HCT116 (cell line): ENCODE results near the gene TMEM240. TPM values are rescaled to one million over a fixed set of nuclear protein-coding genes. Genes with fewer than 3 reads are reported as not detected.

ENCODE experiments used
- ATAC-seq: fragments of 200-7000 bp; cut with Tn5 transposase; 2 replicates; pipeline ENCODE4 v1.9.1; 2020; ENCODE audit warnings: mild to moderate bottlenecking, moderate library complexity
- BruUV-seq: library from RNA; stranded (reverse); fragments of 400-500 nt; replicated peaks from 2 replicates; lab custom pipeline; 2021; lab: Mats Ljungman, UMichigan
- CTCF ChIA-PET: fragments of 300-600 bp; sonication (Branson Sonifier 250); formaldehyde crosslinking; loops from one replicate; lab custom pipeline; 2021; ENCODE audit warnings: antibody characterized with exemption; lab: Charles Lee
- POLR2A ChIA-PET: fragments of 300-600, 350-600 bp; sonication (Branson Sonifier 250); formaldehyde crosslinking; loops from one replicate; lab custom pipeline; 2021; ENCODE audit warnings: antibody characterized with exemption; lab: Charles Lee
- RAD21 ChIA-PET, 2 experiments: fragments of 300-600 bp; sonication (Branson Sonifier 250); formaldehyde crosslinking; loops; one replicate each; lab custom pipeline; 2023; ENCODE audit warnings: low total read pairs in 2 of 2; ENCODE audit not compliant: uncharacterized antibody in 2 of 2, unreplicated experiment in 2 of 2, low non-redundant PET in 1 of 2; lab: Charles Lee
- DNase-seq: peaks from one replicate; pipeline ENCODE4 v3.0.0-alpha.2; 2010; ENCODE audit warnings: low read depth, low spot score
- H2AFZ ChIP-seq: fragments of 200-600 bp; shearing (Covaris generic), sonication (generic); 2 replicates; pipeline ENCODE4 v1.6.1; 2017; ENCODE audit warnings: low read depth, mixed run types, mixed read lengths, antibody characterized with exemption, low read length; ENCODE audit not compliant: poor library complexity, severe bottlenecking
- H3K27ac ChIP-seq: 2 replicates; pipeline ENCODE4 v1.5.1; 2012; ENCODE audit warnings: low read depth, low read length
- H3K27me3 ChIP-seq: fragments of 200-600 bp; sonication (generic); 2 replicates; pipeline ENCODE4 v1.6.1; 2016; ENCODE audit warnings: mixed run types, low read length, mixed read lengths; ENCODE audit not compliant: insufficient read depth
- H3K36me3 ChIP-seq, 2 experiments: fragments of 200-500 bp in 1 of 2; fragments of 200-600 bp in 1 of 2; sonication (Bioruptor generic) in 1 of 2; sonication (generic) in 1 of 2; 2 replicates each; pipeline versions ENCODE4 v1.5.1 to v1.6.1; 2014 to 2016; ENCODE audit warnings: low read length in 2 of 2, inconsistent platforms in 1 of 2, mixed read lengths in 1 of 2, mixed run types in 1 of 2; ENCODE audit not compliant: insufficient read depth in 2 of 2, control insufficient read depth in 1 of 2
- H3K4me1 ChIP-seq, 2 experiments: fragments of 200-600 bp in 1 of 2; sonication (generic) in 1 of 2; 2 replicates each; pipeline versions ENCODE4 v1.5.1 to v1.6.1; 2012 to 2017; ENCODE audit warnings: low read length in 2 of 2, inconsistent platforms in 1 of 2, mild to moderate bottlenecking in 1 of 2, mixed read lengths in 1 of 2, mixed run types in 1 of 2, moderate library complexity in 1 of 2; ENCODE audit not compliant: insufficient read depth in 2 of 2, control insufficient read depth in 1 of 2
- H3K4me2 ChIP-seq: fragments of 200-600 bp; sonication (generic); 2 replicates; pipeline ENCODE4 v1.6.1; 2017; ENCODE audit warnings: mixed run types, low read length, mixed read lengths
- H3K4me3 ChIP-seq, 2 experiments: fragments of 200-600 bp in 1 of 2; sonication (generic) in 1 of 2; replicated peaks in 1 of 2; 2 replicates each; pipeline ENCODE4 v1.5.1; 2011 to 2016; ENCODE audit warnings: low read length in 2 of 2, control low read depth in 1 of 2, low read depth in 1 of 2, mild to moderate bottlenecking in 1 of 2, mixed read lengths in 1 of 2, mixed run types in 1 of 2
- H3K79me2 ChIP-seq: fragments of 200-600 bp; sonication (generic); 2 replicates; pipeline ENCODE4 v1.6.1; 2017; ENCODE audit warnings: mild to moderate bottlenecking, mixed run types, low read length, moderate library complexity, mixed read lengths; ENCODE audit not compliant: insufficient read depth
- H3K9ac ChIP-seq: fragments of 200-600 bp; sonication (generic); 2 replicates; pipeline ENCODE4 v1.6.1; 2016; ENCODE audit warnings: low read length, mixed read lengths
- H3K9me2 ChIP-seq: fragments of 200-600 bp; sonication (generic), shearing (Covaris generic); 2 replicates; pipeline ENCODE4 v1.6.1; 2017; ENCODE audit warnings: mixed run types, mild to moderate bottlenecking, moderate library complexity; ENCODE audit not compliant: insufficient read depth
- H3K9me3 ChIP-seq, 2 experiments: fragments of 200-500 bp in 1 of 2; fragments of 200-600 bp in 1 of 2; sonication (Bioruptor generic) in 1 of 2; sonication (generic) in 1 of 2; 2 replicates each; pipeline ENCODE4 v1.6.1; 2014 to 2017; ENCODE audit warnings: low read length in 2 of 2, mixed read lengths in 2 of 2, inconsistent platforms in 1 of 2, low read depth in 1 of 2, mild to moderate bottlenecking in 1 of 2, mixed run types in 1 of 2, moderate library complexity in 1 of 2; ENCODE audit not compliant: control insufficient read depth in 1 of 2, insufficient read depth in 1 of 2
- H4K20me1 ChIP-seq: fragments of 200-600 bp; sonication (generic), shearing (Covaris generic); 2 replicates; pipeline ENCODE4 v1.6.1; 2017; ENCODE audit warnings: mixed run types, mild to moderate bottlenecking, moderate library complexity; ENCODE audit not compliant: insufficient read depth
- CEBPB ChIP-seq: IDR thresholded peaks from 2 replicates; pipeline ENCODE4 v1.6.1; 2012; ENCODE audit warnings: low read depth
- EGR1 ChIP-seq: IDR thresholded peaks from 2 replicates; pipeline ENCODE4 v1.6.1; 2012; ENCODE audit warnings: low read depth
- ELF1 ChIP-seq: IDR thresholded peaks from 2 replicates; pipeline ENCODE4 v1.6.1; 2012; ENCODE audit warnings: low read depth, borderline replicate concordance
- EZH2 ChIP-seq: fragments of 200-600 bp; sonication (generic); IDR thresholded peaks from 2 replicates; pipeline ENCODE4 v1.6.1; 2017; ENCODE audit warnings: antibody characterized with exemption, mixed run types
- FOSL1 ChIP-seq: IDR thresholded peaks from 2 replicates; pipeline ENCODE4 v1.6.1; 2012; ENCODE audit warnings: low read depth
- POLR2AphosphoS5 ChIP-seq: IDR thresholded peaks from 2 replicates; pipeline ENCODE4 v1.6.1; 2011; ENCODE audit warnings: mild to moderate bottlenecking, low read depth, low read length, moderate library complexity
- SIN3A ChIP-seq: IDR thresholded peaks from 2 replicates; pipeline ENCODE4 v1.6.1; 2012; ENCODE audit warnings: low read depth
- SP1 ChIP-seq: IDR thresholded peaks from 2 replicates; pipeline ENCODE4 v1.6.1; 2012; ENCODE audit warnings: low read depth
- SRF ChIP-seq: IDR thresholded peaks from 2 replicates; pipeline ENCODE4 v1.6.1; 2012; ENCODE audit warnings: low read depth
- TCF7L2 ChIP-seq: IDR thresholded peaks from 2 replicates; pipeline ENCODE4 v1.7.0; 2011; ENCODE audit warnings: borderline replicate concordance, inconsistent platforms; ENCODE audit not compliant: insufficient read depth, insufficient read length; ENCODE audit errors: extremely low read depth
- YY1 ChIP-seq: IDR thresholded peaks from 2 replicates; pipeline ENCODE4 v1.6.1; 2011; ENCODE audit warnings: low read length, low read depth, moderate library complexity, mild to moderate bottlenecking; ENCODE audit not compliant: insufficient replicate concordance; ENCODE audit errors: extremely low read depth
- ZFX ChIP-seq: fragments of 450-650 bp; IDR thresholded peaks from 2 replicates; pipeline ENCODE4 v1.6.1; 2017
- intact Hi-C: fragments of 100-400 bp; cut with micrococcal nuclease; formaldehyde crosslinking; loops from 2 replicates; pipeline ENCODE4 v1.10.0; 2022
- total RNA-seq: library from RNA; stranded (reverse); gene quantifications from one replicate; pipeline ENCODE4 v1.2.1, GENCODE V29; 2021; ENCODE audit not compliant: unreplicated experiment
- TF ChIP-seq, protein P1 (sequence below): IDR thresholded peaks from 2 replicates; pipeline ENCODE4 v1.6.1; 2011; ENCODE audit warnings: mild to moderate bottlenecking, low read length, moderate library complexity; ENCODE audit not compliant: insufficient replicate concordance; ENCODE audit errors: extremely low read depth
- TF ChIP-seq, protein P2 (sequence below): IDR thresholded peaks from 2 replicates; pipeline ENCODE4 v1.6.1; 2012
- TF ChIP-seq, protein P3 (sequence below), 3 experiments: fragments of 200-600 bp in 1 of 3; sonication (generic) in 1 of 3; IDR thresholded peaks in 2 of 3; conservative IDR thresholded peaks in 1 of 3; 2 replicates each; pipeline ENCODE4 v1.5.1; 2012 to 2017; ENCODE audit warnings: low read depth in 2 of 3, low read length in 2 of 3, antibody characterized with exemption in 1 of 3, borderline replicate concordance in 1 of 3, control low read depth in 1 of 3, mild to moderate bottlenecking in 1 of 3, mixed read lengths in 1 of 3, mixed run types in 1 of 3, moderate library complexity in 1 of 3; ENCODE audit not compliant: insufficient read depth in 1 of 3

The TMEM240 gene
- total RNA-seq, 1 experiment from 2014 or later = 2.3 TPM

DNA sequence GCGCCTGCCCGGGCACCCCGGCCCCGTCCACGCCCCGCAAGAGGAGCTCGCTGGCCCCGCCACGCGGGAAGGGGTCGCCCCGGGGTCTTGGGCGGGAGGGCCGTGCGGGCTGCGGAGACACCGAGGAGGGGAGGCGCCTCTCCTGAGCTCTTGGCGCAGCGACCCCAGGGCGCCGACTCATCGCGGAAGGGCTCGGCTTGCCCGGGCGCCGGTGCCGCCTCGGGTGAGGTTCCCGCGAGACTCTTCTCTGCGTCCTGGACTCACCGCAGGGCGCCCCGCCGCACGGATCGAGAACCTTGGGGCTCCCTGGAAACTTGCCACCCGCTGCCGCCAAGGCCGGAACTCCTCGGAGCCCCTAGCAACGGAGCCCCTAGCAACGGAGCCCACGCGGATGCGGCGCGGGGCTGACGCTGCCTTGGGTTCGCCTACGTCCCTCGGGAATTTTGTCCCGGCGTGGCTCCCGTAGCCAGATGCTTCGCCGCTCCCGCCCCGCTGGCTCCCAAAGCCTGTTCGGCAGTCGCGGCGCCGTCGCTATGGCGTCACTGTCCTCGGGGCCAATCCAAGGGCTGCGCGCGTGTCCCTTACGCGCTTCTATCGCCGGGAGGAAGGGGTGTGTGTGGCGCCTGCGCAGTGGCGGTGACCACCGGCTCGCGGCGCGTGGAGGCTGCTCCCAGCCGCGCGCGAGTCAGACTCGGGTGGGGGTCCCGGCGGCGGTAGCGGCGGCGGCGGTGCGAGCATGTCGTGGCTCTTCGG, 28.7 kb downstream of the TMEM240 start, which contains the start of gene ATAD3A:
ATAD3A (plus strand) TSS at position 630 of the 753 bp plus-strand sequence; CDS start at position 737, 107 bp downstream.
- Histone ChIP-seq H3K27ac (peak within 1 kb of the TSS; percentile 95), H4K20me1 (no peaks in the 10 kb centered on the region), H3K9me3 (no peaks in the 10 kb centered on the region), H3K27me3 (no peaks in the 10 kb centered on the region), H3K36me3 (peaks cover 0 to 8% of the 10 kb centered on the region in 2 experiments; a peak in 2 of 4 replicates), H3K4me2 (peak within 1 kb of the TSS; percentile 74), H3K4me3 (peak within 1 kb of the TSS; percentile 84 to 85), H3K9ac (peak within 1 kb of the TSS; percentile 99), H3K79me2 (peaks cover 38% of the 10 kb centered on the region), H3K9me2 (no peaks in the 10 kb centered on the region), H3K4me1 (peaks cover 7 to 13% of the 10 kb centered on the region in 2 experiments; a peak in 3 of 4 replicates), H2AFZ (no peak within 1 kb of the TSS)
- ATAC-seq = peak; percentile 89
- DNase-seq = peak; percentile 93
- RAD21 ChIA-PET = no interaction called here
- BruUV-seq = no TSS peak
- POLR2A ChIA-PET = no interaction called here
- CTCF ChIA-PET = interaction anchor here (1.3 kb wide), 1 partner anchor 70 kb away, joined by 3 read pairs; no protein-coding TSS in a partner anchor
- intact Hi-C loops = loop anchor here (5.0 kb wide), 1 partner anchor 61 kb away; the partner anchor contains the start of gene SSU72
- TF ChIP-seq EZH2 (no peak), SP1 (peak; percentile 93), YY1 (peak; percentile 21), FOSL1 (no peak), SRF (peak; percentile 90), EGR1 (peak; percentile 48; the same call in 1 of the 2 replicates), ELF1 (no peak; the same call in 1 of the 2 replicates), TCF7L2 (peak; percentile 30), CEBPB (no peak), ZFX (peak; percentile 35; the same call in 1 of the 2 replicates), POLR2AphosphoS5 (peak; percentile 74), SIN3A (peak; percentile 69)
- TF ChIP-seq, protein P1, sequence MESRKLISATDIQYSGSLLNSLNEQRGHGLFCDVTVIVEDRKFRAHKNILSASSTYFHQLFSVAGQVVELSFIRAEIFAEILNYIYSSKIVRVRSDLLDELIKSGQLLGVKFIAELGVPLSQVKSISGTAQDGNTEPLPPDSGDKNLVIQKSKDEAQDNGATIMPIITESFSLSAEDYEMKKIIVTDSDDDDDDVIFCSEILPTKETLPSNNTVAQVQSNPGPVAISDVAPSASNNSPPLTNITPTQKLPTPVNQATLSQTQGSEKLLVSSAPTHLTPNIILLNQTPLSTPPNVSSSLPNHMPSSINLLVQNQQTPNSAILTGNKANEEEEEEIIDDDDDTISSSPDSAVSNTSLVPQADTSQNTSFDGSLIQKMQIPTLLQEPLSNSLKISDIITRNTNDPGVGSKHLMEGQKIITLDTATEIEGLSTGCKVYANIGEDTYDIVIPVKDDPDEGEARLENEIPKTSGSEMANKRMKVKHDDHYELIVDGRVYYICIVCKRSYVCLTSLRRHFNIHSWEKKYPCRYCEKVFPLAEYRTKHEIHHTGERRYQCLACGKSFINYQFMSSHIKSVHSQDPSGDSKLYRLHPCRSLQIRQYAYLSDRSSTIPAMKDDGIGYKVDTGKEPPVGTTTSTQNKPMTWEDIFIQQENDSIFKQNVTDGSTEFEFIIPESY = peak; percentile 90
- TF ChIP-seq, protein P2, sequence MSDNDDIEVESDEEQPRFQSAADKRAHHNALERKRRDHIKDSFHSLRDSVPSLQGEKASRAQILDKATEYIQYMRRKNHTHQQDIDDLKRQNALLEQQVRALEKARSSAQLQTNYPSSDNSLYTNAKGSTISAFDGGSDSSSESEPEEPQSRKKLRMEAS = peak; percentile 81
- TF ChIP-seq, protein P3, sequence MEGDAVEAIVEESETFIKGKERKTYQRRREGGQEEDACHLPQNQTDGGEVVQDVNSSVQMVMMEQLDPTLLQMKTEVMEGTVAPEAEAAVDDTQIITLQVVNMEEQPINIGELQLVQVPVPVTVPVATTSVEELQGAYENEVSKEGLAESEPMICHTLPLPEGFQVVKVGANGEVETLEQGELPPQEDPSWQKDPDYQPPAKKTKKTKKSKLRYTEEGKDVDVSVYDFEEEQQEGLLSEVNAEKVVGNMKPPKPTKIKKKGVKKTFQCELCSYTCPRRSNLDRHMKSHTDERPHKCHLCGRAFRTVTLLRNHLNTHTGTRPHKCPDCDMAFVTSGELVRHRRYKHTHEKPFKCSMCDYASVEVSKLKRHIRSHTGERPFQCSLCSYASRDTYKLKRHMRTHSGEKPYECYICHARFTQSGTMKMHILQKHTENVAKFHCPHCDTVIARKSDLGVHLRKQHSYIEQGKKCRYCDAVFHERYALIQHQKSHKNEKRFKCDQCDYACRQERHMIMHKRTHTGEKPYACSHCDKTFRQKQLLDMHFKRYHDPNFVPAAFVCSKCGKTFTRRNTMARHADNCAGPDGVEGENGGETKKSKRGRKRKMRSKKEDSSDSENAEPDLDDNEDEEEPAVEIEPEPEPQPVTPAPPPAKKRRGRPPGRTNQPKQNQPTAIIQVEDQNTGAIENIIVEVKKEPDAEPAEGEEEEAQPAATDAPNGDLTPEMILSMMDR (IDR thresholded peaks at IDR 0.05 in 2 of 3, conservative IDR thresholded peaks at IDR 0.05 in 1 of 3; ENCODE audit: borderline replicate concordance in 1 of 3, insufficient read depth in 1 of 3, low read depth in 2 of 3, low read length in 2 of 3) = no peak
